Upper lobe of right lung (tissue), 1 donor: Measurements from ENCODE around the gene EYS. TPM values are rescaled to one million over a fixed set of nuclear protein-coding genes. Genes with fewer than 3 reads are reported as not detected.
A peak's percentile ranks its signal among the peaks of the same experiment; 100 is the strongest.

Experiments used
- ATAC-seq: fragments of 200-7000 bp; cut with Tn5 transposase; one replicate; pipeline ENCODE4 v1.9.1; 2020; ENCODE audit warnings: mild to moderate bottlenecking, moderate library complexity
- DNase-seq: peaks from one replicate; pipeline ENCODE4 v3.0.0-alpha.2; 2020
- H3K27ac ChIP-seq: fragments of 200-600 bp; one replicate; pipeline ENCODE4 v1.8.0; 2022
- H3K27me3 ChIP-seq: fragments of 200-600 bp; one replicate; pipeline ENCODE4 v1.8.0; 2022; ENCODE audit warnings: mild to moderate bottlenecking
- H3K36me3 ChIP-seq: fragments of 200-600 bp; one replicate; pipeline ENCODE4 v1.8.0; 2022
- H3K4me1 ChIP-seq: fragments of 200-600 bp; one replicate; pipeline ENCODE4 v1.8.0; 2022
- H3K4me3 ChIP-seq: fragments of 200-600 bp; one replicate; pipeline ENCODE4 v1.8.0; 2022; ENCODE audit warnings: mild to moderate bottlenecking
- H3K9me3 ChIP-seq: fragments of 200-600 bp; one replicate; pipeline ENCODE4 v1.8.0; 2022
- CTCF ChIP-seq: fragments of 200-600 bp; IDR thresholded peaks from one replicate; pipeline ENCODE4 v1.8.0; 2022; ENCODE audit warnings: antibody characterized with exemption
- intact Hi-C: fragments of 100-400 bp; cut with DNase I; formaldehyde crosslinking; loops from one replicate; pipeline ENCODE4 v1.11.0; 2022
- total RNA-seq: library from RNA; stranded (reverse); fragmentation: NEBNext Ultra II Directional; extraction: Animal tissue kit (Norgen Biotek cat#: 25700); gene quantifications from one replicate; pipeline ENCODE4 v1.2.1, GENCODE V29; 2021
- donor health status: DM: no; HTN: yes; CAD: no; lungs with severe emphysema.

EYS gene
- total RNA-seq, 1 donor from 2014 or later: not detected

GRCh38 chr6:64347411-64347810, 1359.6 kb downstream of the EYS start:
- no peak overlapping the region for H3K27ac ChIP-seq
- no peak for TF ChIP-seq CTCF
- H3K9me3 ChIP-seq: no peaks in the 10 kb centered on the region
- H3K4me1 ChIP-seq: no peaks in the 10 kb centered on the region
- H3K4me3 ChIP-seq: no peak overlapping the region
- no peaks in the 10 kb centered on the region for H3K27me3 ChIP-seq
- ATAC-seq: no peak
- H3K36me3 ChIP-seq: no peaks in the 10 kb centered on the region
- intact Hi-C loops: no loop called here
- DNase-seq: no peak

- intact Hi-C loops: no loop called here
- DNase-seq (no peak), ATAC-seq (no peak)
- TF ChIP-seq CTCF: no peak
- Histone ChIP-seq H3K36me3 (no peaks in the 10 kb centered on the region), H3K27ac (no peak overlapping the region), H3K27me3 (no peaks in the 10 kb centered on the region), H3K9me3 (no peaks in the 10 kb centered on the region), H3K4me3 (no peak overlapping the region), H3K4me1 (no peaks in the 10 kb centered on the region)
Observed at GRCh38 chr6:64335195-64335594, 1371.8 kb downstream of the EYS start.

GRCh38 chr6:64334636-64335035, 1372.4 kb downstream of the EYS start:
- intact Hi-C loops: no loop called here
- Histone ChIP-seq H3K27ac (no peak overlapping the region), H3K4me1 (no peaks in the 10 kb centered on the region), H3K9me3 (no peaks in the 10 kb centered on the region), H3K36me3 (no peaks in the 10 kb centered on the region), H3K27me3 (no peaks in the 10 kb centered on the region), H3K4me3 (no peak overlapping the region)
- DNase-seq (no peak), ATAC-seq (no peak)
- no peak for TF ChIP-seq CTCF

GRCh38 chr6:64330694-64331307, 1376.2 kb downstream of the EYS start:
- intact Hi-C loops: no loop called here
- peak; percentile 40 for ATAC-seq

GRCh38 chr6:64326939-64327338, 1380.1 kb downstream of the EYS start:
- no peaks in the 10 kb centered on the region for H3K4me1 ChIP-seq
- DNase-seq: no peak
- no peaks in the 10 kb centered on the region for H3K9me3 ChIP-seq
- ATAC-seq: peak; percentile 27
- intact Hi-C loops: no loop called here
- H3K27ac ChIP-seq: no peak overlapping the region
- no peak for TF ChIP-seq CTCF
- no peaks in the 10 kb centered on the region for H3K27me3 ChIP-seq
- H3K4me3 ChIP-seq: no peak overlapping the region
- no peaks in the 10 kb centered on the region for H3K36me3 ChIP-seq

More at GRCh38 chr6:64330694-64331307, 1376.2 kb downstream of the EYS start:
- no peak overlapping the region for H3K4me3 ChIP-seq
- peak; percentile 80 for DNase-seq
- peak; percentile 70 for TF ChIP-seq CTCF
- no peaks in the 10 kb centered on the region for H3K27me3 ChIP-seq
- H3K36me3 ChIP-seq: no peaks in the 10 kb centered on the region
- no peaks in the 10 kb centered on the region for H3K9me3 ChIP-seq
- no peaks in the 10 kb centered on the region for H3K4me1 ChIP-seq
- no peak overlapping the region for H3K27ac ChIP-seq

GRCh38 chr6:64325093-64325492, 1381.9 kb downstream of the EYS start:
- DNase-seq: no peak
- Histone ChIP-seq H3K9me3 (no peaks in the 10 kb centered on the region), H3K4me1 (no peaks in the 10 kb centered on the region), H3K27ac (no peak overlapping the region), H3K27me3 (no peaks in the 10 kb centered on the region), H3K36me3 (no peaks in the 10 kb centered on the region), H3K4me3 (no peak overlapping the region)
- TF ChIP-seq CTCF: no peak
- intact Hi-C loops: no loop called here
- no peak for ATAC-seq
